HCT116 (cell line): ENCODE measurements around the gene ANKHD1. TPM values are rescaled to one million over a fixed set of nuclear protein-coding genes. Genes with fewer than 3 reads are reported as not detected.

Experiments
- ATAC-seq: fragments of 200-7000 bp; cut with Tn5 transposase; 2 replicates; pipeline ENCODE4 v1.9.1; 2020; ENCODE audit warnings: mild to moderate bottlenecking, moderate library complexity
- BruUV-seq: library from RNA; stranded (reverse); fragments of 400-500 nt; replicated peaks from 2 replicates; lab custom pipeline; 2021; lab: Mats Ljungman, UMichigan
- CTCF ChIA-PET: fragments of 300-600 bp; sonication (Branson Sonifier 250); formaldehyde crosslinking; loops from one replicate; lab custom pipeline; 2021; ENCODE audit warnings: antibody characterized with exemption; lab: Charles Lee
- POLR2A ChIA-PET: fragments of 300-600, 350-600 bp; sonication (Branson Sonifier 250); formaldehyde crosslinking; loops from one replicate; lab custom pipeline; 2021; ENCODE audit warnings: antibody characterized with exemption; lab: Charles Lee
- RAD21 ChIA-PET, 2 experiments: fragments of 300-600 bp; sonication (Branson Sonifier 250); formaldehyde crosslinking; loops; one replicate each; lab custom pipeline; 2023; ENCODE audit warnings: low total read pairs in 2 of 2; ENCODE audit not compliant: uncharacterized antibody in 2 of 2, unreplicated experiment in 2 of 2, low non-redundant PET in 1 of 2; lab: Charles Lee
- DNase-seq: peaks from one replicate; pipeline ENCODE4 v3.0.0-alpha.2; 2010; ENCODE audit warnings: low read depth, low spot score
- H2AFZ ChIP-seq: fragments of 200-600 bp; shearing (Covaris generic), sonication (generic); 2 replicates; pipeline ENCODE4 v1.6.1; 2017; ENCODE audit warnings: low read depth, mixed run types, mixed read lengths, antibody characterized with exemption, low read length; ENCODE audit not compliant: poor library complexity, severe bottlenecking
- H3K27ac ChIP-seq: 2 replicates; pipeline ENCODE4 v1.5.1; 2012; ENCODE audit warnings: low read depth, low read length
- H3K27me3 ChIP-seq: fragments of 200-600 bp; sonication (generic); 2 replicates; pipeline ENCODE4 v1.6.1; 2016; ENCODE audit warnings: mixed run types, low read length, mixed read lengths; ENCODE audit not compliant: insufficient read depth
- H3K36me3 ChIP-seq, 2 experiments: fragments of 200-500 bp in 1 of 2; fragments of 200-600 bp in 1 of 2; sonication (Bioruptor generic) in 1 of 2; sonication (generic) in 1 of 2; 2 replicates each; pipeline versions ENCODE4 v1.5.1 to v1.6.1; 2014 to 2016; ENCODE audit warnings: low read length in 2 of 2, inconsistent platforms in 1 of 2, mixed read lengths in 1 of 2, mixed run types in 1 of 2; ENCODE audit not compliant: insufficient read depth in 2 of 2, control insufficient read depth in 1 of 2
- H3K4me1 ChIP-seq, 2 experiments: fragments of 200-600 bp in 1 of 2; sonication (generic) in 1 of 2; 2 replicates each; pipeline versions ENCODE4 v1.5.1 to v1.6.1; 2012 to 2017; ENCODE audit warnings: low read length in 2 of 2, inconsistent platforms in 1 of 2, mild to moderate bottlenecking in 1 of 2, mixed read lengths in 1 of 2, mixed run types in 1 of 2, moderate library complexity in 1 of 2; ENCODE audit not compliant: insufficient read depth in 2 of 2, control insufficient read depth in 1 of 2
- H3K4me2 ChIP-seq: fragments of 200-600 bp; sonication (generic); 2 replicates; pipeline ENCODE4 v1.6.1; 2017; ENCODE audit warnings: mixed run types, low read length, mixed read lengths
- H3K4me3 ChIP-seq, 2 experiments: fragments of 200-600 bp in 1 of 2; sonication (generic) in 1 of 2; replicated peaks in 1 of 2; 2 replicates each; pipeline ENCODE4 v1.5.1; 2011 to 2016; ENCODE audit warnings: low read length in 2 of 2, control low read depth in 1 of 2, low read depth in 1 of 2, mild to moderate bottlenecking in 1 of 2, mixed read lengths in 1 of 2, mixed run types in 1 of 2
- H3K79me2 ChIP-seq: fragments of 200-600 bp; sonication (generic); 2 replicates; pipeline ENCODE4 v1.6.1; 2017; ENCODE audit warnings: mild to moderate bottlenecking, mixed run types, low read length, moderate library complexity, mixed read lengths; ENCODE audit not compliant: insufficient read depth
- H3K9ac ChIP-seq: fragments of 200-600 bp; sonication (generic); 2 replicates; pipeline ENCODE4 v1.6.1; 2016; ENCODE audit warnings: low read length, mixed read lengths
- H3K9me2 ChIP-seq: fragments of 200-600 bp; sonication (generic), shearing (Covaris generic); 2 replicates; pipeline ENCODE4 v1.6.1; 2017; ENCODE audit warnings: mixed run types, mild to moderate bottlenecking, moderate library complexity; ENCODE audit not compliant: insufficient read depth
- H3K9me3 ChIP-seq, 2 experiments: fragments of 200-500 bp in 1 of 2; fragments of 200-600 bp in 1 of 2; sonication (Bioruptor generic) in 1 of 2; sonication (generic) in 1 of 2; 2 replicates each; pipeline ENCODE4 v1.6.1; 2014 to 2017; ENCODE audit warnings: low read length in 2 of 2, mixed read lengths in 2 of 2, inconsistent platforms in 1 of 2, low read depth in 1 of 2, mild to moderate bottlenecking in 1 of 2, mixed run types in 1 of 2, moderate library complexity in 1 of 2; ENCODE audit not compliant: control insufficient read depth in 1 of 2, insufficient read depth in 1 of 2
- H4K20me1 ChIP-seq: fragments of 200-600 bp; sonication (generic), shearing (Covaris generic); 2 replicates; pipeline ENCODE4 v1.6.1; 2017; ENCODE audit warnings: mixed run types, mild to moderate bottlenecking, moderate library complexity; ENCODE audit not compliant: insufficient read depth
- CBX3 ChIP-seq: IDR thresholded peaks from 2 replicates; pipeline ENCODE4 v1.6.1; 2012; ENCODE audit warnings: low read depth
- EGR1 ChIP-seq: IDR thresholded peaks from 2 replicates; pipeline ENCODE4 v1.6.1; 2012; ENCODE audit warnings: low read depth
- ELF1 ChIP-seq: IDR thresholded peaks from 2 replicates; pipeline ENCODE4 v1.6.1; 2012; ENCODE audit warnings: low read depth, borderline replicate concordance
- EZH2 ChIP-seq: fragments of 200-600 bp; sonication (generic); IDR thresholded peaks from 2 replicates; pipeline ENCODE4 v1.6.1; 2017; ENCODE audit warnings: antibody characterized with exemption, mixed run types
- POLR2AphosphoS5 ChIP-seq: IDR thresholded peaks from 2 replicates; pipeline ENCODE4 v1.6.1; 2011; ENCODE audit warnings: mild to moderate bottlenecking, low read depth, low read length, moderate library complexity
- SRF ChIP-seq: IDR thresholded peaks from 2 replicates; pipeline ENCODE4 v1.6.1; 2012; ENCODE audit warnings: low read depth
- TCF7L2 ChIP-seq: IDR thresholded peaks from 2 replicates; pipeline ENCODE4 v1.7.0; 2011; ENCODE audit warnings: borderline replicate concordance, inconsistent platforms; ENCODE audit not compliant: insufficient read depth, insufficient read length; ENCODE audit errors: extremely low read depth
- ZFX ChIP-seq: fragments of 450-650 bp; IDR thresholded peaks from 2 replicates; pipeline ENCODE4 v1.6.1; 2017
- intact Hi-C: fragments of 100-400 bp; cut with micrococcal nuclease; formaldehyde crosslinking; loops from 2 replicates; pipeline ENCODE4 v1.10.0; 2022
- total RNA-seq: library from RNA; stranded (reverse); gene quantifications from one replicate; pipeline ENCODE4 v1.2.1, GENCODE V29; 2021; ENCODE audit not compliant: unreplicated experiment
- TF ChIP-seq, protein P1 (sequence below): IDR thresholded peaks from 2 replicates; pipeline ENCODE4 v1.6.1; 2012

ANKHD1 gene
- total RNA-seq, 1 experiment from 2014 or later: 80.8 TPM

GRCh38 chr5:140550147-140551079, 148.8 kb downstream of the ANKHD1 start:
- CTCF ChIA-PET: no interaction called here
- no TSS peak for BruUV-seq
- Histone ChIP-seq H3K9me2 (no peaks in the 10 kb centered on the region), H3K79me2 (peaks cover 50% of the 10 kb centered on the region), H3K27me3 (no peaks in the 10 kb centered on the region)
- intact Hi-C loops: no loop called here
- TF ChIP-seq POLR2AphosphoS5: no peak; the same call in 1 of the 2 replicates
- no peak for TF ChIP-seq TCF7L2
- TF ChIP-seq, all 23 proteins: peak for 0
- no peak overlapping the region for H3K9ac ChIP-seq
- H4K20me1 ChIP-seq: no peaks in the 10 kb centered on the region; the same call in 1 of the 2 replicates
- no peak overlapping the region for H3K4me3 ChIP-seq
- DNase-seq (no peak), ATAC-seq (no peak)
- peaks cover 9 to 35% of the 10 kb centered on the region in 2 experiments; a peak in 3 of 4 replicates for H3K36me3 ChIP-seq
- H3K27ac ChIP-seq: no peak overlapping the region
- H3K9me3 ChIP-seq: no peaks in the 10 kb centered on the region
- no peak overlapping the region for H3K4me2 ChIP-seq
- ChIA-PET POLR2A (no interaction called here), RAD21 (no interaction called here)
- H3K4me1 ChIP-seq: peaks cover 2 to 36% of the 10 kb centered on the region in 2 experiments; a peak in 3 of 4 replicates
- no peak overlapping the region for H2AFZ ChIP-seq

DNA sequence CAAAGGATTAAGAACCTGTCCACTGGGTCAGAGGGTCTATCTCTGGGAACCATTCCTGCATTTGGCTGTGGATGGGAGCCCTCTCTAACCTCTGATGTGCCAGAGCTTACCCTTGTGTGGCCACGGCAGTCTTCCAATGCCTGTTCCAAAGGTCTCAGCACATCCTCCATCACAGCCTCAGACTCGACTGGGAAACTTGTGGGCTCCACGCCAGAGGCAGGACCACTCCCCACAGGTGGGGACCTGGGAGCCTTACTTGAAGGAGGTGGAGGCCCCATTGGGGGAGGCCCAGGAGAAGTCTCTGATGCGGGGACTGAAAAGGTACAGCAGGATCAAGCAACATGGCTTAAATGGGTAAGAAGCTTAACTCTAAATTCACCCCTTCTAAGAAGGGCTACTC, 150.2 kb downstream of the ANKHD1 start:
- POLR2A ChIA-PET: no interaction called here
- intact Hi-C loops: no loop called here
- Histone ChIP-seq H3K27me3 (no peaks in the 10 kb centered on the region), H3K9me2 (no peaks in the 10 kb centered on the region), H3K27ac (no peak overlapping the region), H3K9me3 (no peaks in the 10 kb centered on the region), H3K4me2 (no peak overlapping the region), H3K36me3 (peaks cover 9 to 40% of the 10 kb centered on the region in 2 experiments; a peak in 3 of 4 replicates), H3K4me1 (peaks cover 5 to 40% of the 10 kb centered on the region in 2 experiments; a peak in 3 of 4 replicates), H2AFZ (no peak overlapping the region), H3K4me3 (no peak overlapping the region), H3K79me2 (peaks cover 65% of the 10 kb centered on the region), H3K9ac (no peak overlapping the region), H4K20me1 (no peaks in the 10 kb centered on the region; the same call in 1 of the 2 replicates)
- no TSS peak for BruUV-seq
- ATAC-seq (no peak), DNase-seq (no peak)
- RAD21 ChIA-PET: no interaction called here
- TF ChIP-seq EGR1 (no peak), ZFX (no peak), CBX3 (no peak), EZH2 (no peak), SRF (no peak), TCF7L2 (no peak), ELF1 (no peak)
- TF ChIP-seq, protein P1, sequence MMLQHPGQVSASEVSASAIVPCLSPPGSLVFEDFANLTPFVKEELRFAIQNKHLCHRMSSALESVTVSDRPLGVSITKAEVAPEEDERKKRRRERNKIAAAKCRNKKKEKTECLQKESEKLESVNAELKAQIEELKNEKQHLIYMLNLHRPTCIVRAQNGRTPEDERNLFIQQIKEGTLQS: no peak
- CTCF ChIA-PET: no interaction called here
